Neural progenitor cell (in vitro differentiated cells): ENCODE results near the gene SMYD2. TPM values are rescaled to one million over a fixed set of nuclear protein-coding genes. Genes with fewer than 3 reads are reported as not detected.

Source experiments
- DNase-seq: peaks from one replicate; pipeline ENCODE4 v3.0.0-alpha.2; 2016; ENCODE audit warnings: low spot score
- H2AFZ ChIP-seq: fragments of 200-600 bp; sonication (generic); replicated peaks from 2 replicates; pipeline ENCODE4 v1.6.1; 2016; ENCODE audit warnings: antibody characterized with exemption
- H3F3A ChIP-seq: fragments of 200-600 bp; sonication (generic); 2 replicates; pipeline ENCODE4 v1.6.1; 2016; ENCODE audit warnings: antibody characterized with exemption, low read depth
- H3K27ac ChIP-seq: fragments of 200-600 bp; sonication (generic); 2 replicates; pipeline ENCODE4 v1.5.1; 2016; ENCODE audit warnings: mild to moderate bottlenecking
- H3K27me3 ChIP-seq: fragments of 200-600 bp; sonication (generic); 2 replicates; pipeline ENCODE4 v1.6.1; 2016; ENCODE audit warnings: mild to moderate bottlenecking, moderate library complexity
- H3K36me3 ChIP-seq: fragments of 200-600 bp; sonication (generic); 2 replicates; pipeline ENCODE4 v1.5.1; 2016
- H3K4me1 ChIP-seq: fragments of 200-600 bp; sonication (generic); 2 replicates; pipeline ENCODE4 v1.6.1; 2016; ENCODE audit warnings: mixed run types
- H3K4me2 ChIP-seq: fragments of 200-600 bp; sonication (generic); 2 replicates; pipeline ENCODE4 v1.6.1; 2016
- H3K4me3 ChIP-seq: fragments of 200-600 bp; sonication (generic); 2 replicates; pipeline ENCODE4 v1.5.1; 2016
- H3K79me2 ChIP-seq: fragments of 200-600 bp; sonication (generic); 2 replicates; pipeline ENCODE4 v1.6.1; 2016; ENCODE audit warnings: low read depth
- H3K9ac ChIP-seq: fragments of 200-600 bp; sonication (generic); 2 replicates; pipeline ENCODE4 v1.6.1; 2016
- H3K9me3 ChIP-seq: fragments of 200-600 bp; sonication (generic); 2 replicates; pipeline ENCODE4 v1.5.1; 2016; ENCODE audit warnings: low read depth
- H4K20me1 ChIP-seq: fragments of 200-600 bp; sonication (generic); 2 replicates; pipeline ENCODE4 v1.6.1; 2016; ENCODE audit warnings: low read depth
- H3K27ac Mint-ChIP-seq: 3 replicates; pipeline ENCODE4 v1.8.0; 2021; ENCODE audit warnings: mixed read lengths
- H3K27me3 Mint-ChIP-seq: 2 replicates; pipeline ENCODE4 v1.8.0; 2022; ENCODE audit warnings: low read depth, mild to moderate bottlenecking, inconsistent platforms, moderate library complexity, mixed read lengths; ENCODE audit not compliant: insufficient read depth
- H3K36me3 Mint-ChIP-seq: 3 replicates; pipeline ENCODE4 v1.8.0; 2021; ENCODE audit warnings: mixed read lengths
- H3K4me1 Mint-ChIP-seq: 3 replicates; pipeline ENCODE4 v1.8.0; 2021; ENCODE audit warnings: mixed read lengths
- H3K4me3 Mint-ChIP-seq: 3 replicates; pipeline ENCODE4 v1.8.0; 2021; ENCODE audit warnings: mild to moderate bottlenecking, moderate library complexity, mixed read lengths
- H3K9me3 Mint-ChIP-seq: 3 replicates; pipeline ENCODE4 v1.8.0; 2020; ENCODE audit warnings: mixed read lengths
- EZH2 ChIP-seq: fragments of 200-600 bp; sonication (generic); IDR thresholded peaks from 2 replicates; pipeline ENCODE4 v1.6.1; 2017; ENCODE audit warnings: antibody characterized with exemption, mild to moderate bottlenecking, moderate library complexity
- EZH2phosphoT487 ChIP-seq: fragments of 200-600 bp; sonication (generic); IDR thresholded peaks from 2 replicates; pipeline ENCODE4 v1.6.1; 2017; ENCODE audit warnings: antibody characterized with exemption
- total RNA-seq: library from RNA; depleted of rRNA; stranded (reverse); fragments of >200 nt; gene quantifications from 2 replicates; pipeline ENCODE4 v1.2.3, GENCODE V29; 2015; ENCODE audit warnings: low replicate concordance
- TF ChIP-seq, protein P1 (sequence below): fragments of 200-600 bp; sonication (generic); IDR thresholded peaks from 2 replicates; pipeline ENCODE4 v1.5.1; 2017; ENCODE audit warnings: antibody characterized with exemption, mild to moderate bottlenecking

SMYD2 gene
- total RNA-seq, 1 donor from 2014 or later, result 20.5 TPM

DNA sequence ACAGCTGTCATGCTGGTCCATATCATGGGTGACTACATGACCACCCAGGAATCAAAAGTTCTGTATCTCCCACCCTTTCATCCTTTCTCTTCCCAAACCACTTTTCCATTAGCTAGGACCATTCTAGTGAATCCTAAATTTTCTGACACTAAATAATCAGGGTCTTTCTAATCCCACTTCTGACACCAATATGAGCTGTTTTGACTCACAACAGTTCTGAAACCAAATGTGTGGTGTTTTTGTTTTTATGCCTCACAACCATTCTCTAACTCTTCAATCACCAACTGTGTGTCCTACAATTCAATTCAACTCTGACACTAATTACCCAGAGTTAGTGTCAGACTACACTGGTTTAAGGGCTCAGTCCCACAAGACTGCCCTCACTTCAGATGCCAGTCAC, 63.9 kb downstream of the SMYD2 start:
- Histone ChIP-seq H3K4me2 (no peak overlapping the region), H3K9ac (no peak overlapping the region), H3K36me3 (no peaks in the 10 kb centered on the region), H3F3A (peaks cover 7% of the 10 kb centered on the region), H3K27me3 (no peaks in the 10 kb centered on the region), H3K79me2 (no peaks in the 10 kb centered on the region), H4K20me1 (no peaks in the 10 kb centered on the region), H3K4me1 (peaks cover 17% of the 10 kb centered on the region), H3K27ac (no peak overlapping the region), H3K9me3 (peaks cover 3% of the 10 kb centered on the region), H2AFZ (no peak overlapping the region), H3K4me3 (no peak overlapping the region)
- Mint-ChIP-seq H3K27ac (no peak overlapping the region), H3K4me3 (no peak overlapping the region), H3K27me3 (peaks cover 12% of the 10 kb centered on the region), H3K9me3 (peaks cover 15% of the 10 kb centered on the region), H3K36me3 (peaks cover 30% of the 10 kb centered on the region), H3K4me1 (peaks cover 9% of the 10 kb centered on the region)
- TF ChIP-seq EZH2 (no peak), EZH2phosphoT487 (no peak)
- TF ChIP-seq, protein P1, sequence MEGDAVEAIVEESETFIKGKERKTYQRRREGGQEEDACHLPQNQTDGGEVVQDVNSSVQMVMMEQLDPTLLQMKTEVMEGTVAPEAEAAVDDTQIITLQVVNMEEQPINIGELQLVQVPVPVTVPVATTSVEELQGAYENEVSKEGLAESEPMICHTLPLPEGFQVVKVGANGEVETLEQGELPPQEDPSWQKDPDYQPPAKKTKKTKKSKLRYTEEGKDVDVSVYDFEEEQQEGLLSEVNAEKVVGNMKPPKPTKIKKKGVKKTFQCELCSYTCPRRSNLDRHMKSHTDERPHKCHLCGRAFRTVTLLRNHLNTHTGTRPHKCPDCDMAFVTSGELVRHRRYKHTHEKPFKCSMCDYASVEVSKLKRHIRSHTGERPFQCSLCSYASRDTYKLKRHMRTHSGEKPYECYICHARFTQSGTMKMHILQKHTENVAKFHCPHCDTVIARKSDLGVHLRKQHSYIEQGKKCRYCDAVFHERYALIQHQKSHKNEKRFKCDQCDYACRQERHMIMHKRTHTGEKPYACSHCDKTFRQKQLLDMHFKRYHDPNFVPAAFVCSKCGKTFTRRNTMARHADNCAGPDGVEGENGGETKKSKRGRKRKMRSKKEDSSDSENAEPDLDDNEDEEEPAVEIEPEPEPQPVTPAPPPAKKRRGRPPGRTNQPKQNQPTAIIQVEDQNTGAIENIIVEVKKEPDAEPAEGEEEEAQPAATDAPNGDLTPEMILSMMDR, result no peak
- DNase-seq, result no peak

DNA sequence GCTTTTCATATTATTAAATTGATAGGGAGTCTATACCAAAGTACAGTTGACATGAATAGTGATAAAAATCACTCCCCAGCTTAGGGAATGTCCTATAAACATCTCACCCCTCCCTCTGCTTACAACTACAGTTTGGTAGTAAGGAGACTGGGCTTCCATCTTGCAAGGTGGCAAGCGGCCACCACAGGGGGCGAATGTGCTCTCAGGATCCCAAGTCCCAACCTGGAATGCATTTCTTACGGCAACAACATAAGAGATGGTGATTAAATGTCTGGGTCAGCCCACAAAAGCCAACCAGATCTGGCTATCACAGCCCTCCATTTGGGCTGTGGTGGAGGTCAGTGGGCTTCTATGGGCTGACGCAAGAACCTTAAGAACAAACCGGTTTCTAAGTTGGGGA, 68.0 kb downstream of the SMYD2 start:
- peaks cover 22% of the 10 kb centered on the region for H3K4me1 ChIP-seq
- TF ChIP-seq, protein P1, result no peak
- TF ChIP-seq EZH2phosphoT487 (no peak), EZH2 (no peak)
- peak; percentile 23 for DNase-seq
- H3K27me3 Mint-ChIP-seq, result peaks cover 5% of the 10 kb centered on the region
- H4K20me1 ChIP-seq, result no peaks in the 10 kb centered on the region
- no peak overlapping the region for H3K27ac Mint-ChIP-seq
- peaks cover 3% of the 10 kb centered on the region for H3K9me3 ChIP-seq
- H3K4me1 Mint-ChIP-seq, result no peaks in the 10 kb centered on the region
- H3K79me2 ChIP-seq, result no peaks in the 10 kb centered on the region
- peaks cover 11% of the 10 kb centered on the region for H3F3A ChIP-seq
- peaks cover 15% of the 10 kb centered on the region for H3K9me3 Mint-ChIP-seq
- H3K36me3 ChIP-seq, result no peaks in the 10 kb centered on the region
- peak overlapping the region; percentile 61 for H3K27ac ChIP-seq
- no peak overlapping the region for H3K4me3 Mint-ChIP-seq
- H2AFZ ChIP-seq, result no peak overlapping the region
- H3K4me3 ChIP-seq, result no peak overlapping the region
- H3K36me3 Mint-ChIP-seq, result peaks cover 27% of the 10 kb centered on the region
- H3K4me2 ChIP-seq, result peak overlapping the region; percentile 48
- H3K27me3 ChIP-seq, result no peaks in the 10 kb centered on the region
- H3K9ac ChIP-seq, result no peak overlapping the region

DNA sequence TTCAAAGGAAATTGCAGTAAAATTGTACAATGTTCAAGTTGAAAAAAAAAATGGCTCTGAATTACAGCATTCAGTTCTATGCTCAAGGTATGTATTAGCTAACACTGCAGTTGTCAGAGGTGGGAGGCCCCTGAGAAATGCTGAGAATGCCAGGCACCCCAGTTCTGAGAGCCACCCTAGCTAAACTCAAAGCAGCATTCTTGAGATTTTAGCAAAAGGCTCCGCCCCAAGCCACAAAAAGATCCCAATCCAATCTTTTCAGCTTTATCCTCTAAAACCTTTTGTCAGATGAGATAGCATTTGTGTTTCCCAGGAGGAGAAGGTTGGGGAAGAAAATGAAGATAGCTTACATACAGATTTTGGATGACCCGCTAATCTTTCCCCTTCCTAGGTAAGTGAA, 68.8 kb downstream of the SMYD2 start:
- Histone ChIP-seq H3K9ac (no peak overlapping the region), H3K4me3 (no peak overlapping the region), H3K27me3 (no peaks in the 10 kb centered on the region), H4K20me1 (no peaks in the 10 kb centered on the region), H2AFZ (no peak overlapping the region), H3K27ac (peak overlapping the region; percentile 76), H3K4me1 (peaks cover 22% of the 10 kb centered on the region), H3K36me3 (no peaks in the 10 kb centered on the region), H3K79me2 (no peaks in the 10 kb centered on the region), H3F3A (peaks cover 11% of the 10 kb centered on the region), H3K9me3 (peaks cover 3% of the 10 kb centered on the region), H3K4me2 (peak overlapping the region; percentile 48)
- peak; percentile 58 for DNase-seq
- Mint-ChIP-seq H3K27me3 (peaks cover 4% of the 10 kb centered on the region), H3K36me3 (peaks cover 22% of the 10 kb centered on the region), H3K27ac (no peak overlapping the region), H3K4me1 (no peaks in the 10 kb centered on the region), H3K9me3 (peaks cover 10% of the 10 kb centered on the region), H3K4me3 (no peak overlapping the region)
- TF ChIP-seq, protein P1, result no peak
- no peak for TF ChIP-seq EZH2
- no peak for TF ChIP-seq EZH2phosphoT487
